COLO668 (cell line): ENCODE results near the gene AIF1.

Source experiments
- DNase-seq: peaks from one replicate; lab custom pipeline; 2025; ENCODE audit not compliant: unreplicated experiment; lab: John Stamatoyannopoulos, UW

AIF1 gene

DNA sequence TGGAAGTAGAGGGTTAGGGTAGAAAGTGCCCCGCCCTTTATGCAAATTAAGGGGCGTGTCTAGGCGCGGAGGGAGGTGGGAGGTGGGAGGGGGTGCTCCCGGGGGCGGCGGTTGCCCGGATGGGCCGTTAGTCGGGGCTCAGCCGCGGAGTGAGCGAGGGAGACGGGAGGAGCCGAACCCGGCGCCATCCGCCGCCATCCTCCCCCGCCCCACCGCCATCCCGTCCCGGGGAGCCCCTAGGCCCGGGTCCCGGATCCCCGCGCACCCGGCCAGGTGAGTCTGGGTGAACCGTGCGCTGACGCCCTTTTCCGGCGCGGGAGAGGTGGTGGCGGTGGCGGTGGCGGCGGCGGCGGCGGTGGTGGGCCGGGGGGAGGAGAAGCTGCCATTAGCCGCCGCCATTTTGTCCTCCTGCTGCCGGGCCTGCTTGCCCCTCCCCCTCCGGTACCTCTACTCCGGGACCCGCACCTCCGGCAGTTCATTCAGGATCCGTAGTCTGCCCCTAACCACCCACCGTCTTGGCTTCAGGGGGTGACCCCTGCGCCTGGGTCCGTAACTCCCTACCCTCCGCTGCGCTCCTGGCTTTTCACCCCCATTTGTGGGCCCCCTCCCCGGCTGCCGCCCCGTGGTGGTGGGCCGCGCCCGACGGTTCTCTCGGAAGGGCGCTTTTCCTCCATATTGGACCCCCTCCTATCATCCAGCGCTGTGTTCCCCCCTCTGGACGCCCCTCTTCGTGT, 5.7 kb downstream of the AIF1 start, which contains the start of gene PRRC2A:
PRRC2A (plus strand) TSS at position 130 of the 734 bp plus-strand sequence. CDS start 2,075 bp downstream, outside the sequence.
- DNase-seq = peak; percentile 98

DNA sequence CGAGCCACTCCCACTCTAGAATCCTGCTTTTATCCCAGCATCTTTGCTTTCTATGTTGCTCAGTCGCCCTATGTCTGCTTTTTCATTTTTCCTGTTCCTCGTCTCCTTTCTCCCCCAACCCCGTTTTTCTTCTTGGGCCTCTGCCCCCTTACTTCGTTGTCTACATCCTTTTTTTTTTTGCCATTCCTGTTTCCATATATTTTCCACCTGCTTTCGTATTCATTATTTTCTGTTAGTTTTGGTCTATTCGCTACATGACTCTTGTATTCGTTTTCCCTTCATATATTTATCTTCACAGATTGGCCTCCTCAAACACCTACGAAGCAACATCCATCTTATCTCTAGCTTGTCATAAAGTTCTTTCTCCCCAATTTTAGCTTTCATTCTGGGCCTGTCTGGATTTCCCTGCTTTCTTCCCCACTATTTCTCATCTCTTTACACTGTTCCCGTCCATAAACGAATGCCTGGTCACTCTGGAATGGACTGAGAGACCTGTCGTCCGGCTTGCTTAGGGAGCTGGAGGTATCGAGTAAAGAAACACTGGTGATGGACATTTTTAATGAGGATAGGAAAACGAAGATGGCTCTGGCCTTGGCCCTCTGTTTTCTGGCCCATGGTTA, 6.4 kb downstream of the AIF1 start:
- DNase-seq = no peak

DNA sequence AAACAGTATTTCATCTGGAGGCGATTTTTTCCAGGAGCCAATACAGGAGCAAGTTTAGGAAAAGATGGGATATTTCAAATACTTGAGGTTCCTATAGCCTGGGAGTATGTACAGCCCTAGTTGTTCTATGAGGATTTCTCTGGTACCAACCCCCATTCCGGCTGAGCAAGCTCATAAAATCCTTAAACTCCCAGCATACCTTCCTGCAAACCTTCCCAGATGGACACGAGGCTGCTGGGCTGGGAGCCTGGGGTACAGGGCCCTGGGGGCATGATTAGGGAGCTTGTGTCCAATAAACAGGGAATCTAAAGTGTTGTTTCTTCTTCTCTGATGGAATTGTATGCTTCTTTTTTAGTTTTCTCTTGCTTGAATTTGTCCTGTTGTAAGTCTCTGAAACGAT, 7.0 kb downstream of the AIF1 start:
- DNase-seq = peak; percentile 1

DNA sequence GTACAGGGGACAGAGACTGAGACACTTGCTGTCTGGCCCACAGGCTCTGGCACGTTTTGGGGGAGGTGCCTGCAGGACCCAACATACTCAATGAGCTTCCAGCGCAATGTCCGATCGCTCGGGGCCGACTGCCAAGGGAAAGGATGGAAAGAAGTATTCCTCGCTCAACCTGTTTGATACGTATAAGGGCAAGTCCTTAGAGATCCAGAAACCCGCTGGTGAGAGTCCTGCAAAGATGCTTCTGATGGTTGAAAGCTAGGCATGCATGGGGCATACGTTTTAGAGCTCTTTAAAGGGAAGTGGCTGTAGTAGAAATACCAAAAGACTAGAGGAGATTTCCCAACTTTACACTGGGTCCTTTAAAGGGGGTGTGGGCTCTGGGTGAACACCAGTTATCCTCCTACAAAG, 7.7 kb downstream of the AIF1 start:
- DNase-seq = no peak

DNA sequence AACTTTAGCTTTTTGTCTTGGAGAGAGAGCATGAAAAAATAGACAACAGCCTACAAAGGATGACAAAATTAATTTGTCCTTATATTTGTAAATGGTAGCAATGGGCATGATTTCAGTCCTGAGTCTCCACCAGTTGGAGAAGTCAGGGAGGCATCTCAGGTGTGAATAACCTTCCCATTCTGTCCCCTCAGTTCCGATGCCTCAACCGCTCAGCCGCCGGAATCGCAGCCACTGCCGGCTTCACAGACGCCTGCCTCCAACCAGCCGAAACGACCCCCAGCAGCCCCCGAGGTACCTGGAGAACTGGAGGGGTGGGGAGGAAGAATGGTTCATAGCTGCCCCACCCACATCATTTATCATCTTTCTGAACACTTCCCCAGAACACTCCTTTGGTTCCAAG, 9.0 kb downstream of the AIF1 start:
- DNase-seq = no peak

DNA sequence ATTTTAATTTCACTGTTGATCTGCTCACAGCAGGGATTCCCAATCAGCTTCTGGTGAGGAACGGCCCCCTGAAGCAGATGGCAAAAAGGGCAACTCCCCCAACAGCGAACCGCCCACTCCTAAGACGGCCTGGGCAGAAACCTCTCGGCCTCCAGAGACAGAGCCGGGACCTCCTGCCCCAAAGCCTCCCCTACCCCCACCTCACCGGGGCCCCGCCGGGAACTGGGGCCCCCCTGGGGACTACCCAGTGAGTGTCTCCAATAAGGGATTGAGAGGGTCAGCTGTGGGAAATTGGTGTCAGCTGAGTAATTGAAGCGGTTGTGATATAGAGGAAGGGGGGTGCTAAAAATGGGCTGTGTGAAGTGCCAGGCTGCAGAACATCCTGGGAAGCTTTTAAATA, 11.9 kb downstream of the AIF1 start:
- DNase-seq = no peak

DNA sequence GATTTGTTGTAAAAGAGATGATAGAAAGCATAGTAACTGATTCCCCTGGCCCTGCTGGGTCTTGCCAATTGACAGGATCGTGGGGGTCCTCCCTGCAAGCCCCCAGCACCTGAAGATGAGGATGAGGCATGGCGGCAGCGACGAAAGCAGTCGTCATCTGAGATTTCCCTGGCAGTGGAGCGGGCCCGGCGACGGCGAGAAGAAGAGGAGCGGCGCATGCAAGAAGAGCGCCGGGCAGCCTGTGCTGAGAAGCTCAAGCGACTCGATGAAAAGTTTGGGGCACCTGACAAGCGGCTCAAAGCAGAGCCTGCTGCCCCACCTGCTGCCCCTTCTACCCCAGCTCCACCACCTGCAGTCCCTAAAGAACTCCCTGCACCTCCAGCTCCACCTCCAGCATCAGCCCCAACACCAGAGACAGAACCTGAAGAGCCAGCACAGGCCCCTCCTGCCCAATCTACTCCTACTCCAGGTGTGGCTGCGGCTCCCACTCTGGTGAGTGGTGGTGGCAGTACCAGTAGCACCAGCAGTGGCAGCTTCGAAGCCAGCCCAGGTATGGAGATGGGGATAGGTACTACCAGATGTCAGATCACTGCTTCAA, 12.8 kb downstream of the AIF1 start:
- no peak for DNase-seq

DNA sequence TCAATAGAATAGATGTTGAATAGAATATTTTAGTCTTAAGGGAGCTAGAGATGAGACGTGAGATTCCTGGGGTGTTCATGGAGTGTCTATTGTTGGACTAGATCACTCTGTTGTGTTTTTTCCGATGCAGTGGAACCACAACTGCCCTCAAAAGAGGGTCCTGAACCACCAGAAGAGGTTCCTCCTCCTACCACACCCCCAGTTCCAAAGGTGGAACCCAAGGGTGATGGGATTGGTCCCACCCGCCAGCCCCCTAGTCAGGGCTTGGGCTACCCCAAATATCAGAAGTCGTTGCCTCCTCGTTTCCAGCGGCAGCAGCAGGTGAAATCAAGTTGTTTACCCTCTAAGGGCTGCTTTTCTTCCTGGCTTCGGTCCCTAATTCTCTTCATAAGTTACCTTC, 14.0 kb downstream of the AIF1 start:
- no peak for DNase-seq

DNA sequence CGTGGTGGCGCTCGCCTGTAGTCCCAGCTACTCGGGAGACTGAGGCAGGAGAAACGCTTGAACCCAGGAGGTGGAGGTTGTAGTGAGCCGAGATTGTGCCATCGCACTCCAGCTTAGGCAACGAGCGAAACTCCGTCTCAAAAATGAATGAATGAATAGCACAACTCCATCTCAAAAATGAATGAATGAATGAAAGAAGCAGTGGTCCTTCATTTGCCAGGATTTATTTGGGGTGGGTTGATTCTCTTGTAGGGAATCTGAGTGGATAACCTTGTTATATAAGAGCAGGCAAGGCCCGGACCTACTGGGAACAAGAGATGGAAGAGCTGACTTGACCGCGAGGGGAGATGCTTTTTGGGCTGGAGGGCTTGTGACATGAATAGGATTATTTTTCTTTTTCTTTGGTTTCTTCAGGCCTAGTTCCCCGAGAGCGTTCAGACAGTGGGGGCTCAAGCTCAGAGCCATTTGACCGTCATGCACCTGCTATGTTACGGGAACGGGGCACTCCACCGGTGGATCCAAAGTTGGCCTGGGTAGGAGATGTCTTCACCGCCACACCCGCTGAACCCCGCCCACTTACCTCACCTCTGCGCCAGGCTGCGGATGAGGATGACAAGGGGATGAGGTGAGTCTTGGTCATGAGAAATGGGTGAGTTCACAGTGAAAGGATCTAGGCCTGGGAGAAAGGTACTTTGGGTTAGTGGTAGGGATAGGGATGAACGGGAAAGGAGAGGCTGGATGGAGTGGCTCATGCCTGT, 15.3 kb downstream of the AIF1 start:
- no peak for DNase-seq

DNA sequence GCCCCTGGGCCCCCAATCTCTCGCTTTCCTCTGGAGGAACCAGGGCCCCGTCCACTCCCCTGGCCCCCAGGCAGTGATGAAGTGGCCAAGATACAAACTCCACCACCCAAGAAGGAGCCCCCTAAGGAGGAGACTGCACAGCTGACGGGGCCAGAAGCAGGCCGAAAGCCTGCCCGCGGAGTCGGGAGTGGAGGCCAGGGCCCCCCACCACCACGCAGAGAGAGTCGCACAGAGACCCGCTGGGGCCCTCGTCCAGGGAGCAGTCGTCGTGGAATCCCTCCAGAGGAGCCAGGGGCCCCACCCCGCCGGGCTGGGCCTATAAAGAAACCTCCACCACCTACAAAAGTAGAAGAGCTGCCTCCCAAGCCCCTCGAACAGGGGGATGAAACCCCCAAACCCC, 16.2 kb downstream of the AIF1 start:
- no peak for DNase-seq

DNA sequence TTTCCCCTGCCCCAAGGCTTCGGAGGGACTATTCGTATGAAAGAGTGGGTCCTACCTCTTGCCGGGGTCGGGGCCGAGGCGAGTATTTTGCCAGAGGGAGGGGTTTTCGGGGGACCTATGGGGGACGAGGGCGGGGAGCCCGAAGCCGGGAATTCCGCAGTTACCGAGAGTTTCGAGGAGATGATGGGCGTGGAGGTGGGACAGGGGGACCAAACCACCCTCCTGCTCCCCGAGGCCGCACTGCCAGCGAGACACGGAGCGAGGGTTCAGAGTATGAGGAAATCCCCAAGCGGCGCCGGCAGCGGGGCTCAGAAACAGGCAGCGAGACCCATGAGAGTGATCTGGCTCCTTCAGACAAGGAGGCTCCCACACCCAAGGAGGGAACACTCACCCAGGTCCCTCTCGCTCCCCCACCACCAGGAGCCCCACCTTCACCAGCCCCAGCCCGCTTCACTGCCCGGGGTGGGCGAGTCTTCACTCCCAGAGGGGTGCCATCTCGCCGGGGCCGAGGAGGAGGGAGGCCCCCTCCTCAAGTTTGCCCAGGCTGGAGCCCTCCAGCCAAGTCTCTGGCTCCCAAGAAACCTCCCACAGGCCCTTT, 16.7 kb downstream of the AIF1 start:
- no peak for DNase-seq

DNA sequence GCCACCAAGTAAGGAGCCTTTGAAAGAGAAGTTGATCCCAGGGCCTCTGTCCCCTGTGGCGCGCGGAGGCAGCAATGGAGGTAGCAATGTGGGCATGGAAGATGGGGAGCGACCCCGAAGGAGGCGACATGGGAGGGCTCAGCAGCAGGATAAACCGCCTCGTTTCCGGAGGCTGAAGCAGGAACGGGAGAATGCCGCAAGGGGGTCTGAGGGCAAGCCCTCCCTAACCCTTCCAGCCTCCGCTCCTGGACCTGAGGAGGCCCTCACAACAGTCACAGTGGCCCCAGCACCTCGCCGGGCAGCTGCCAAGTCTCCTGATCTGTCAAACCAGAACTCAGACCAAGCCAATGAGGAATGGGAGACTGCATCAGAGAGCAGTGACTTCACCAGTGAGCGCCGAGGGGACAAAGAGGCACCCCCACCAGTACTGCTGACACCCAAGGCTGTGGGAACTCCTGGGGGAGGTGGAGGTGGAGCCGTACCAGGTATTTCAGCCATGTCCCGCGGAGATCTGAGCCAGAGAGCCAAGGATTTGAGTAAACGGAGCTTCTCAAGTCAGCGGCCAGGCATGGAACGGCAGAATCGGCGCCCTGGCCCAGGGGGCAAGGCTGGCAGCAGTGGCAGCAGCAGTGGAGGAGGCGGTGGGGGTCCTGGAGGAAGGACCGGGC, 17.4 kb downstream of the AIF1 start:
- no peak for DNase-seq

DNA sequence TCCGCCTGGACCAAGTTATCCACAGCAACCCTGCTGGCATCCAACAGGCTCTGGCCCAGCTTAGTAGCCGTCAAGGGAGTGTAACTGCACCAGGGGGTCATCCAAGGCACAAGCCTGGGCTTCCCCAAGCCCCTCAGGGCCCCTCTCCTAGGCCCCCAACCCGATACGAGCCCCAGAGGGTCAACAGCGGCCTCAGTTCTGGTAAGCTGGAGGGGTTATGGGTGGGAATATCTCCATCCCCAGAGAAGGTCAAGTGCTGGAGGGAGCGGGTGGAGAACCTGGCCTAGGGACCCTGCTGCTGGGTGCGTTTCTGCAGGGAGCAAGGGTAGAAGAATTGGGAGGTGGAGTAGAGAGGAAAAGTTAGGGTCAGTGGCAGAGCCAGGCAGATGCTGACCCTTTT, 18.4 kb downstream of the AIF1 start:
- DNase-seq = no peak

DNA sequence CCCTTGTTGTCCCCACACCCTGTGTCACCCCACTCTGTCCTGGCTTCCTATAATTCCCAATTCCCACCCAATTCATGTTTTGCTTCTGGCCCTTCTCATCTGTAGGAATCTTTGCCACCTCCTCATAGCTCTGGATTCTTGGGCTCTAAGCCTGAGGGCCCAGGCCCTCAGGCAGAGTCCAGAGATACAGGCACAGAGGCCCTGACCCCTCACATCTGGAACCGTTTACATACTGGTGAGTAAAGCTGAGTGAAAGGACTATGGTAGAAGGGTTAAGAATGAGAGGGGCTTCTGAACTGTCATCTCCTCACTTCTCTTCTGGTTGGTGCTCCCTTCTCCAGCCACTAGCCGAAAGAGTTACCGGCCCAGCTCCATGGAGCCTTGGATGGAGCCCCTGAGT, 19.1 kb downstream of the AIF1 start:
- DNase-seq = no peak

DNA sequence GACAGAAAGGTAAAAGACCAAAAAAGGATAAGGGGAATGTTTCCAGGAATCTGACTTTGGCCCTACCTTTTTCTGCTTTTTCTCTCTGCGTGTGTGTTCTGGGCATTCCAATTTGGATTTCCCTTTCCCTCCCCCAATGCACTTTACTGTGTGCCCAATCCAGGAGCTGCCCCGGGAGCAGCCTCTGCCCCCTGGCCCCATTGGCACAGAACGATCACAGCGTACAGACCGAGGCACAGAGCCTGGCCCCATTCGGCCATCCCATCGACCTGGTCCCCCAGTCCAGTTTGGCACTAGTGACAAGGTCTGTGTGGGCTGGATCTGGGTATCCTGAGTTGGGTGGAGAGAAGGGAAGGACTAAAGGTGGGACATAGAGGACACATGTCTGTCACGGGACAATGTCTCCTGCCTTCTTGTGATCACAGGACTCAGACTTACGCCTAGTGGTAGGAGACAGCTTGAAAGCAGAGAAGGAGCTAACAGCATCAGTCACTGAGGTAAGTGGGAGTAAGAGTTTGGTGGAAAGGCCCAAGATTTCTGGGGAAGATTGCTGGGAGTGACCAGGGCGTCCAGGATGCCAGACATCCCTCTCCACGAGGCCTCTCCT, 20.0 kb downstream of the AIF1 start:
- no peak for DNase-seq

DNA sequence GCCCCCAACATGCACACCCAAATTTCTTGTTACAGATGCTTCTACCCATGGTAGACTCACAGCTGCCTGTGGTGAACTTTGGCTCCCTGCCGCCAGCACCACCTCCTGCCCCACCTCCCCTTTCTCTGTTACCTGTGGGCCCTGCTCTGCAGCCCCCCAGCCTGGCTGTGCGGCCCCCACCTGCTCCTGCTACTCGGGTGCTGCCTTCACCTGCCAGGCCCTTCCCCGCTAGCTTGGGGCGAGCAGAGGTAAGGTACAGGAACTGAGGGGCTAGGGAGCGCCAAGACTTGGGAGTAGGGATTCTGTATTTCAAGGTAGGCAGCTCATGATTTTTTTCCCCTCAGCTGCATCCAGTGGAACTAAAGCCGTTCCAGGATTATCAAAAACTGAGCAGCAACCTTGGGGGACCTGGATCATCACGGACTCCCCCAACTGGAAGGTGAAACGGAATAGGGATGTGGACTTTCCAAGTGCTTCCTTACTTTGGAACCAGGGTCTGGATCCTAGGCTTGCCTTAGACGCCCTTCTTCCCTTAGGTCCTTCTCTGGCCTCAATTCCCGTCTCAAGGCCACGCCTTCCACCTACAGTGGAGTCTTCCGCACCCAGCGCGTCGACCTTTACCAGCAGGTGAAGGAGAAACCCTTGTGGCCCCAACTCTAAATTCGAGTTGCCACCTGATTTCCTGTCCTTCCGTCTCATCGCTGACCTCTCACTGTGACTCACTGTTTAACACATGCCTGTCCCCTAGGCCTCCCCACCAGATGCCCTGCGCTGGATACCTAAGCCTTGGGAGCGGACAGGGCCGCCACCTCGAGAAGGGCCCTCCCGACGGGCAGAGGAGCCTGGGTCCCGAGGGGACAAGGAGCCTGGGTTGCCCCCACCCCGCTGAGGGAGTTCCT, 21.9 kb downstream of the AIF1 start:
- no peak for DNase-seq

DNA sequence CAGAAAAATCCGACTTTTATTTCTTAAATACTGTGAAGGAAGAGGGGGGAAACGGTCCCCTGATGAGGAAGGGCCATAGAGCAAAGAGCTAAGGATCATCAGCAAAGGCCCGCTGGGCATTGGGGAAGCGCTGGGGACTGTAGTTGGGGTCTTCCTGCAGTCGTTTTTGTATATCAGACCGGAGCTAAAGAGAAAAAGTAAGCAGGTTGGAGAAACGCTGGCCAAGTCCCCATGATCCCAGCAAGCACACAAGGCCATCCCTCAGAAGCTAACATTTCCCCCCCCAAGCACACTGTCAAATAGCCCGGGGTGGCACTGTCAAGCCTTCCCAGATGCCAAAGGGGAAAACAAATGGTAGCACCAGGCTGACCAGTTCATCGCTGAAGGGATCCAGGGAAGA, 24.0 kb downstream of the AIF1 start:
- DNase-seq = no peak

DNA sequence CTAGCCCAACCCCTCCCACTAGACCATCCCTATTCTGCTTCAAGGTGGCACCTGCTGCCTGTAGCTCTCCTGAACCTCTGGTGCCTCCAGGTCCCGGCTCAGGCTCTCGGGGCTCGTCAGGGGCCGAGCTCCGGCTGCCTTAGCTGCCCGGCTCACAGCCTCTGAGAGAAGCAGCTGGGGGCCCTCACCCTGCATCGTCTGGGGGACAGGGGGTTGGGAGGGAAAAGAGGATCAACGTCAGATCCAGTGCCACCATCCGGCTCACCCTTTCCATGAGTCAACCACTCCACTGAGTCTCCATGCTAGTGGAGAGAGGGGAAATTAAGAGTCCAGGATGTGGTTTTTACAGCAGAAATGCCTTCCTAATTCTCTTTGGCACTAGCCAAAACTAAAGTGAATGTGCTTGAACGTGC, 24.4 kb downstream of the AIF1 start:
- no peak for DNase-seq

DNA sequence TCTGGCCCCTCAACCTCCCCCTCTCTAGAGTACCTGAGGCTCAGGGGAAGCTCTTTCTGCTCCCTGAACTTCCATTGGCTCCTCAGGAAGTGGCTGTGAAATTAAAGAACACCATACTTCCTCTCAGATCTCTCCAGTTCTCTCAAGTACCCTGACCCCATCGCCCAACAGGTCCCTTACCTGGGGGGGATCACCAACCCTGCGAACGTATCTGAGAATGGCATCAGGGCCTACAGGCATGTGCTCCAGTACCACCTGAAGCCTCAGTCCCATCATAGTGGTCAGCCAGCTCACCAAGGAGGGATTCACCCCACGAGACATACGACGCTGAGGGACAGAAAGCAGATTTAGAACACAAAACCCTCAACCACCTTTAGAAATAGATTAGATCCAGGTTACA, 25.6 kb downstream of the AIF1 start:
- DNase-seq = no peak
